ENCODE measurements around the gene HDGF. TPM values are rescaled to one million over a fixed set of nuclear protein-coding genes. Genes with fewer than 3 reads are reported as not detected.

HDGF gene
- total RNA-seq (2022; extraction: Qiagen RNA extraction; ENCODE audit: low read depth), result 447 to 471 TPM (median 466 TPM) in 5 replicates

DNA sequence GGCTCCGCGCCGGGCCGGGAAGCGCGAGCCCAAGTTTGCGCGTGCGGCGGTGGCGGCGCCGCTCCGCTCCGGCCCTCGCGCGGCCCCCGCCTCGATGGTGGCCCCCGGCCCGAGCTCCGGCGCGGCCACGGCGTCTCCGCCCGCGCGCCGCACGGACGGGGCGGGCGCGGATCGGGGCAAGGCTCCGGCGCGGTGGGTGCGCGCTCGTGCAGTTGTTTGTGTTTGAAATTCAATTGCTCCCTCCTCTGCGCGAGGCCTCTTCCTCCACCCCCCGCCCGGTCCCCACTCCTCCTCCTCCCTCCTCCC is at the start of gene HDGF:
HDGF (minus strand) TSS at position 225 of the 306 bp plus-strand sequence. CDS start 246 bp downstream, outside the sequence.

GRCh38 chr1:156767101-156767878 is 15.8 kb upstream of the HDGF start, which contains the start of gene PRCC:
Gene PRCC (plus strand): TSS chr1:156767535. CDS start chr1:156767772, 237 bp downstream.

GRCh38 chr1:156740741-156741480 is 10.6 kb downstream of the HDGF start, which contains the start of gene MRPL24:
Gene MRPL24 (minus strand): TSS chr1:156741088. CDS start chr1:156738704, 2,384 bp downstream.

GRCh38 chr1:156728599-156729462 is 22.6 kb downstream of the HDGF start, which contains the start of gene ISG20L2:
Gene ISG20L2 (minus strand): TSS chr1:156728766. CDS start chr1:156727652, 1,114 bp downstream.

GRCh38 chr1:156727926-156728598 is 23.4 kb downstream of the HDGF start, which contains the start of gene METTL25B:
Gene METTL25B (plus strand): TSS chr1:156728469. CDS start chr1:156729105, 636 bp downstream.

DNA sequence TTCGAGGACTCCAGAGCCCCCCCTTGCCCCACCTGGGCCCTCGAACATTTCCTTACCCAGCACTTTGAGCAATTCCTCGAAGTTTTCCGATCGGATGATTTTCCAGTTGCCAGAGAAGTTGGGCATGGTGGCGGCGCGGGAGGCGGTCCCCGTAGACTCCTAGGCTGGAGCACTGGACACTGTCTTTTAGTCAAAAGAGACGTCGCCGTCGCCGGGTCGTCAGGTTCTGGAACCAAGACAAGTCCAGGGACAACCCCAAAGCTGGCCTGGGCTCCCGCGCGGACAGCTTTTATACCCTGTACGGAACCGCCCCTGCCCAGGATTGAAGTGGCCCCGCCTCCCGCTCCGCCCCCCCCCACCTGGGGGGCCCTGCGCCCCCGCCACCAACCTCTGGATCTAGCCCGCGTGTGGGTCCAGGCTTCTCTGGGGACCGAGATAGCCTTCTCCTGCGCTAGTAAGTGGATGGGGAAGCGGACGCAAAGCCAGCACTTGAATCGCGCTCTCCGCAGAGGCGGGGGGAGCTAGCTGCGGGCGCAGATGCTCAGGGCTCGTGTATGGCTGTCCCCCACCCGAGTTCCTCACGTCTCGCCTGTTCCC is 46.1 kb downstream of the HDGF start, which contains the start of gene CRABP2:
CRABP2 (minus strand) TSS at position 263 of the 597 bp plus-strand sequence; CDS start at position 126, 137 bp downstream.

Other genes starting within 250 kb of the HDGF start
- gene IQGAP3, start 179.1 kb downstream of the HDGF start, total RNA-seq (2022; extraction: Qiagen RNA extraction; ENCODE audit: low read depth), result 13.6 to 17.9 TPM (median 15.8 TPM) in 5 replicates
- gene TTC24, start 172.0 kb downstream of the HDGF start, total RNA-seq (2022; extraction: Qiagen RNA extraction; ENCODE audit: low read depth), result not detected in 5 replicates
- gene NAXE, start 159.9 kb downstream of the HDGF start, total RNA-seq (2022; extraction: Qiagen RNA extraction; ENCODE audit: low read depth), result 131 to 175 TPM (median 166 TPM) in 5 replicates
- gene GPATCH4, start 150.2 kb downstream of the HDGF start, total RNA-seq (2022; extraction: Qiagen RNA extraction; ENCODE audit: low read depth), result 65.0 to 92.5 TPM (median 74.0 TPM) in 5 replicates
- 0.03 TPM in 1 of 5 replicates, not detected in the others for gene HAPLN2, start 132.3 kb downstream of the HDGF start, total RNA-seq (2022; extraction: Qiagen RNA extraction; ENCODE audit: low read depth)
- 0.08 to 0.12 TPM in 2 of 5 replicates, not detected in the others for gene BCAN, start 109.6 kb downstream of the HDGF start, total RNA-seq (2022; extraction: Qiagen RNA extraction; ENCODE audit: low read depth)
- 1.2 to 1.4 TPM (median 1.4 TPM) in 5 replicates for gene NES, start 74.3 kb downstream of the HDGF start, total RNA-seq (2022; extraction: Qiagen RNA extraction; ENCODE audit: low read depth)
- gene CRABP2, start 46.1 kb downstream of the HDGF start, total RNA-seq (2022; extraction: Qiagen RNA extraction; ENCODE audit: low read depth), result 9.5 to 13.7 TPM (median 12.0 TPM) in 5 replicates
- 20.1 to 30.3 TPM (median 25.1 TPM) in 5 replicates for gene METTL25B, start 23.2 kb downstream of the HDGF start, total RNA-seq (2022; extraction: Qiagen RNA extraction; ENCODE audit: low read depth)
- 43.8 to 50.8 TPM (median 45.5 TPM) in 5 replicates for gene ISG20L2, start 22.9 kb downstream of the HDGF start, total RNA-seq (2022; extraction: Qiagen RNA extraction; ENCODE audit: low read depth)
- gene MRPL24, start 10.6 kb downstream of the HDGF start, total RNA-seq (2022; extraction: Qiagen RNA extraction; ENCODE audit: low read depth), result 176 to 207 TPM (median 198 TPM) in 5 replicates
- gene PRCC, start 15.9 kb upstream of the HDGF start, total RNA-seq (2022; extraction: Qiagen RNA extraction; ENCODE audit: low read depth), result 73.2 to 83.6 TPM (median 74.3 TPM) in 5 replicates
- gene SH2D2A, start 65.2 kb upstream of the HDGF start, total RNA-seq (2022; extraction: Qiagen RNA extraction; ENCODE audit: low read depth), result 3.6 to 5.2 TPM (median 4.1 TPM) in 5 replicates
- not detected in 5 replicates for gene INSRR, start 107.4 kb upstream of the HDGF start, total RNA-seq (2022; extraction: Qiagen RNA extraction; ENCODE audit: low read depth)
- 0.08 to 0.16 TPM (median 0.10 TPM) in 4 of 5 replicates, not detected in the other for gene NTRK1, start 109.2 kb upstream of the HDGF start, total RNA-seq (2022; extraction: Qiagen RNA extraction; ENCODE audit: low read depth)
- 9.3 to 11.4 TPM (median 9.9 TPM) in 5 replicates for gene PEAR1, start 142.0 kb upstream of the HDGF start, total RNA-seq (2022; extraction: Qiagen RNA extraction; ENCODE audit: low read depth)
- 0.15 to 0.24 TPM (median 0.17 TPM) in 4 of 5 replicates, not detected in the other for gene LRRC71, start 169.0 kb upstream of the HDGF start, total RNA-seq (2022; extraction: Qiagen RNA extraction; ENCODE audit: low read depth)